ENCODE data around the gene PRKCH. TPM values are rescaled to one million over a fixed set of nuclear protein-coding genes. Genes with fewer than 3 reads are reported as not detected.

PRKCH gene
- total RNA-seq = 43.0 TPM
- long read RNA-seq, transcript PRKCH-201 (14 exons, 3,582 nt) = major isoform, 11 of 67 reads
- long read RNA-seq, partial matches to known transcripts = 27 of 67 reads
- long read RNA-seq, other reads (novel, unspliced or antisense) = 28 of 67 reads

DNA sequence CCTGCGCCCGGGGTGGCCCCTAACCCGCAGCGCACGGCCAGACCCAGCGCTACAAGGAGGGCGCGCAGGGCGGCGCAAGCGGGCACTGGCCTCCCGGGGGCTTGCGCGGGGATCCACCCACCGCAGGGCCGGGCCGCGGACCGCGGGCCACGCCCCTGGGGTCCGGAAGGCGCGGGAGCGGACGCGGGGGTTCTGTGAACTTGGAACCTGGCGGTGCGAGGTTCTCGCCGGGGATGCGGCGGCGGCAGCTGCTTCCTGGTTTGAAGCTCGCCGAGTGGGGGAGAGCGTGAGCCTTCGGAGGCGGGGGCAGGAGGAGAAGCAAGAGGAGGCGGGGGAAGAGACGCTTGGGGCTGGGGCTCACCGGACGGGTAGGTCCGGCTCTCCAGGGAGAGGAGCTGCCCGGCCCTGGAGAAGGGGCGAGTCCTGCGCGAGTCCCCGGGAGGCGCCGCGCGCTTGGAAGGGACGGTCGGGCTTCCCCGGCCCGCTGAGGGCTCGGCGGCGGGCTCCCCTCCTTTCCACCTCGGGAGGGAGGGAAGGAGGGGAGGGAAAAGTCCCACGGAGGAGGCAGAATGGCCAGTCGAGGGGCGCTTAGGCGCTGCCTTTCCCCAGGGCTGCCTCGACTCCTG is at the start of gene PRKCH:
TSS of gene PRKCH (plus strand) at position 195 of the 626 bp plus-strand sequence. CDS start 523 bp downstream, outside the sequence.
- DNase-seq (ENCODE audit: low spot score) = peak; percentile 93

DNA sequence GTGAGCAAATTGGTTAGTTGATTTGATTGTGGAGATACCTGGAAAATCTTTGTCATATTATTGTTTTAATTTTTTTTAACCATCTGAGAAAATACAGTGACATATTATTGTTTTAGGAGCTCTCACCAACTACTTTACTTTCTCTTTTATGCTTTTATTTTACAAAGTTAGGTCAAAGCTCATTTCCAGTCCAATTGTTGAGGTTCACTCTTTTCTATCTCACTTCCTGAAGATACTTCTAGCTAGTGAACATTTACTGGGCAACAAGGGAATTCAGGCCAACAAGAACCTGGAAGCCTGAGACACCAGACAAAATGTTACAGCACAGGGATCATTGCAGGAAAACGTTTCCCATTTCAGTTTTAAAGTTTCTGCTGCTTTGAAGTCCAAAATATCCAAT is 44.1 kb upstream of the PRKCH start:
- no peak for DNase-seq (ENCODE audit: low spot score)

DNA sequence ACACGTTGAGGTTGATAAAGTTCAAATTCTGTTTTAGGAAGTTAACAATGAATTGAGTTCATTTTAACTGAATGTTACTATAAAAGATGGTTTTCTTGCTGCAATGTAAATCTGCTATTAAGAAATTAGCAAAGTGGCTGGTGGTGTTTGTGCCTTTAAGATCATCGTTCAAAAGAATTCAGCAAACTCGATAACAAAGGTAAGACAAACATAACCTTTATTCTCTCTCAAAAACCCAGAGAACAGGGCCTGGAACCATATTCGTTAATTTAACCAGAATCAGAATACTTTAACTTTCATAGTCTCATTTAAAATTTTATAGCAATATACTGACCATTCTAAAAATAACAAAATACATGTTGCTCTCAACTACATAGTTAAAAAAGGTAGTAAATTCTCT is 43.6 kb upstream of the PRKCH start:
- no peak for DNase-seq (ENCODE audit: low spot score)

DNA sequence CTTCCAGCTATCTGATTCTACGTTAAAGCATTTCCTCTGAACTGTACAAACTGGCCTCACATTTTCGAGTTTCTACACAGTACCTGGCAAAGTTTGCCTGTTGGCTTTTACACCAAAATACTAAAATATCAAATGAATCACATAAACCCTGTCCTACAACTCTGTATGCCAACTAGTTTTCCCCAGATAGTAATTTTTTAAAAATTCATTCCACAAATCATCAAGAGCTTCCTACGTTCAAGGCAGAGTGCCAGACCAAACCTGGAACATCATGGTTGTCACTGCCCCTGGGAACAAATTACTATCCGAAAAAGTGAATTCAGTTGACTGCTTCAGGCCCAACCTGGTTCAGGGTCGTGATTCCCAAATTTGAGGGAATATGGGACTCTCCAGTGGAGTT is 42.3 kb upstream of the PRKCH start:
- no peak for DNase-seq (ENCODE audit: low spot score)

DNA sequence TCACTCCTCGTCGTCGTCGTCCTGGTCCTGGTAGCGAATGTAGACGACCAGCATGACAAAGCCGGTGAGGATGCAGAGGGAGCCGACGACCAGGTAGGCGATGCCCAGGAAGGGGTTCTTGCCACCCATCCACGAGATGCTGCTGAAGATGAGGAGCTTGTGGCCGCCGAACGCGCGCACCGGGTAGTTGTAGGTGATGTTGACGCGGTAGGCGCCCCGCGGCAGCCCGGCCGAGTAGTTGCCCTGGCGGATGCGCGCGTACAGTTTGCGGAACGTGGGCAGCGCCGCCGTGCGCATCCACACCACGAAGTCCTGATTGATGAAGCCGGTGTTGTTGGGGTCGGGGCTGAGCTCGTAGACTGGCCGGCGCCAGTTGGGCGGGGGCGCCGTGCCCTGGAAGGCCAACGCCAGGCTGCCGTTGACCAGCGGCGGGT is 41.3 kb upstream of the PRKCH start:
- DNase-seq (ENCODE audit: low spot score) = no peak

DNA sequence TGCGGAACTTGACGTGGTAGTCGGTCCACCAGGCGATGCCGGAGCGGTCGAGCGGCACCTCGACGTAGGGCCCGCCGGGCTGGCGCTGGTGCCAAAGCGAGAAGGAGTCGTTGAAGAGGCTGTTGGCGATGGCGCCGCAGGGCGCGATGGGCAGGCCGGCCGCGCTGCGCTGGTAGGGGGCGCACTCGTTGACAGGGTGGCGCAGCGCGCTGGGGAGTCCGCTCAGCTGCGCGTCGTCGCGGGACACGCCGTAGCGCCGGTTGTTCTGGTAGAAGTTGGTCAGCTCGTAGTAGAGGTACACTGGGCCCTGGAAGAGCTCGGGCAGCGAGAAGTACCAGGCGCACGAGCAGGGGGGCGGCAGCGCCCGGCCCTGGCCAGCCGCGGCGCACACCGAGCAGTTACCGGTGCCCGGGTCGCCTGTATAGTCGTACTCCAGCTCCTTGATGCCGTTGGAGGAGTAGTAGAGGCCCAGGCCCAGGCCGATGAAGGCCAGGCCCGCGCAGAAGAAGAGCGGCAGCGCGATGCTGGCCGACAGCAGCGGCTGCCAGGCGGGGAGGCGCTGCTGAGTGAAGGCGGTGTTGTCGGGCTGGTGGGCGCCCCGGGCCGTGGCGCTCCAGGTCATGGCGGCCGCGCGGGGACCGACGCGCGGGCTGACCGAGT is 40.7 kb upstream of the PRKCH start:
- DNase-seq (ENCODE audit: low spot score) = peak; percentile 91

DNA sequence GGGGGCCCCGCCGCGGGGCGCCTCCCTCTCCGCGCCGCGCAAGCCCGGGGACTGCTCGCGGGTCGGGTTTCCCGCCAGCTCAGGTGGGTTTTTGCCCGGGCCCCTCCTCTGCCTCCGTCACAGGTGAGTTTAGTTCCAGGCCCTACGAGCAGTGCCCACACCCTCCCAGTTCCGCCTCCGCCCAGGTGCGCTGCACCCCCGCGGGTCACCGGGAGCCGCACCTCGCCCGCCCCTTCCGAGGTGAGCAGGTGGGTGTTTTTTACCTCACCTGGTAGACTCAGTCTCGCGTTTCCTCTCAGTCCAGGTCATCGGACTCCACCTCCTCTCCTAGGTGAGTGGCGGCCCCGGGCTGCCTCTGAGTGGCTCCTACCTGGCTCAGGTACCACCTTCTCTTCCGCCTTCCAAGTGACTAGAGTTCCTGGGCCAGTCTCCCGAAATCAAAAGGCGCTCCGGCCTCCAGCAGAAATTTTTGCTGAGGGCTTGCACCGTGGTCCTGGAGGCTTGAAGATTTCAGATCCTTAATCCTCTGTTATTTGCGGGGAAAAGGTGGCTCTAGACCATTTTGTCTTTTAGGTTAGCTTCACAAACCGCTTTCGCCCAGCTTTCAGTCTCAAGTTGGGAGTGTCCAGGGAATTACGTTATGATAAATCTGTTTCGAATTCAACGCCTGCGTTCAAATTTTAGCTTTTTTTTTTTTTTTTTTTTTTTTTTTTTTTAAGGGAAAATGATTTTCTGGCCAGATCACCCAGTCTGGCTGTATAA is 40.0 kb upstream of the PRKCH start, which contains the start of gene TMEM30B:
TSS of gene TMEM30B (minus strand) at position 153 of the 762 bp plus-strand sequence. CDS start 191 bp downstream, outside the sequence.
- no peak for DNase-seq (ENCODE audit: low spot score)

DNA sequence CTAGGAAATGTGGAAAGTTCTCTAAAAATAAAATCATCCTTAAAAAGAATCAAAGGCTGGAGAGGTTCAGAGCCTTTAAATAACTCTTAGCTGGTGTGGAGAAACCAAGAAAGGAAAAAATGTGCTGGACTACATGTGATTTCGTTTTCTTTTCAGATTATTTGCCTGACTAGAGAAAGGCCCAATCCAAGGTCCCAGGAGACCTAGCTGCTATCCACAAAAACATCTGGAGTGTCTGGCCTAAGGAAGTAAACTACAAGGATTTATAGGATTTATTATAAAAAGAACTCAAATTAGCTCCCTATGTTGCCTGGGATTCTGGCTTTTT is 39.5 kb upstream of the PRKCH start:
- no peak for DNase-seq (ENCODE audit: low spot score)

DNA sequence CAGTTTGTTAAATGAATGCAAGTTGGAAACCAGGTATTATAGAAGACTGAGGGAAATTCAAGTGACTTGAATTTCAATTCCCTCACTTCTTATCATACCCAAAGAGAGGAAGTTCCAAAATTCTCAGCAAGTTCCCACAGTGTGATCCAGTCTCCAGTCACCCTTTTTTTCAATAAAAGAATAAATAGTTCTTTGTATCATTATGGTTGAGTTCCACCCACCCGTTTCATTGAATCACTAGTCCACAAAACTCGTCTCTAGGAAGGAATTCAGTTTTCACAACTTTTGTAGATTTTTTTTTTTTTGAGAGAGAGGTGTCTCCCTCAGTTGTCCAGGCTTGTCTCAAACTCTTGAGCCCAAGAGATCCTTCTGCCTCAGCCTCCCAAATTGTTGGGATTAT is 38.6 kb upstream of the PRKCH start:
- no peak for DNase-seq (ENCODE audit: low spot score)

DNA sequence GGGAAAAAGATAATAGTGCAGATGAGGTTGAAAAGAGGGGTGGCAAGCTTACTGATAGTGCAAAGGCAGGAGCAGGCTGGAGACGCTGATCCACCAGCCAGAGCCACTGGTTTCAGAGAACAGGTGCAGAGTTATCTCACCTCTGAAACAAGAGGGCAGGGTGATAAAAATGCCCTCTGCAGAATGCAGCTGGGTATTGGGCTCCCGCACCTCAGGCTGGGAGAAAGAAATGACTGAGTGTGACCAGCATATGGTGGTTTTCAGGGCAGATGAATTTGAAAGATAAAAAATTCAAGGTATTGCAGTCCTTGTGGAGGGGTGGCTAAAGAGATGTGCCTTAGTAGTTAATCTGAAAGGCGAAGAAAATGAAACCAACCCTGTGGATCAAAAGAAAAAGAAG is 37.4 kb upstream of the PRKCH start:
- DNase-seq (ENCODE audit: low spot score) = no peak

DNA sequence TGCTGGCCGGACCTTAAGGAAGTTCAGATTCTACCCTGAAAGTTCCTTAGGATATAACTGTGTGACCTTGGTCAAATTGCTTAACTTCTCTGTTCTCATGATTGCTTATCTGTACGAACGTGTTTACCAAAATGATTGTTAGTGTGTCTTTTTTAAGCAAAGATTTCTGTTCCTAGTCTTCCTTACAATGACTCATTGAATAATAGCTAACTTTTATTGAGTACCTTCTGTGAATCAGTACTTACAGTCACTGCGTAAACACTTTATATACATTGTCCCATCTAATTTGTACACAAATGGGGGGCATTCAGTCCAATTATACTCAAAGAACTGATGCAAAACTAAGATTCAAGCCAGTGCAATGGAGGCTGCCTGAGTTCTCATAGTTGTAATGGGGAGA is 36.0 kb upstream of the PRKCH start:
- DNase-seq (ENCODE audit: low spot score) = no peak

DNA sequence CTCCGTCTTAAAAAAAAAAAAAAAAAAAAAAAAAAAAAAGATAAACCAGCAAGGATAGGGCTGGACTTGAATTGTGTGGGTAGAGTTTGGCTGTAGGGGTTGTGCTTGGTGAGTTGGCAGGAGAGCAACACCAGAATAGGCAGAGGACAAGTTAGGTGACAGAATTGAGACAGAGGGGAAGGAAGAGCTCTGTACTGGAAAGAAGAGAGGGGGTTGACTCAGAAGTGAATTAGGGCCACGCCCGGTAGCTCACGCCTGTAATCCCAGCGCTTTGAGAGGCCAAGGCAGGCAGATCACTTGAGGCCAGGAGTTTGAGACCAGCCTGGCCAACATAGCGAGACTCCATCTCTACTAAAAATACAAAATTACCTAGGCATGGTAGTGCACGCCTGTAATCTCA is 34.2 kb upstream of the PRKCH start:
- DNase-seq (ENCODE audit: low spot score) = no peak

DNA sequence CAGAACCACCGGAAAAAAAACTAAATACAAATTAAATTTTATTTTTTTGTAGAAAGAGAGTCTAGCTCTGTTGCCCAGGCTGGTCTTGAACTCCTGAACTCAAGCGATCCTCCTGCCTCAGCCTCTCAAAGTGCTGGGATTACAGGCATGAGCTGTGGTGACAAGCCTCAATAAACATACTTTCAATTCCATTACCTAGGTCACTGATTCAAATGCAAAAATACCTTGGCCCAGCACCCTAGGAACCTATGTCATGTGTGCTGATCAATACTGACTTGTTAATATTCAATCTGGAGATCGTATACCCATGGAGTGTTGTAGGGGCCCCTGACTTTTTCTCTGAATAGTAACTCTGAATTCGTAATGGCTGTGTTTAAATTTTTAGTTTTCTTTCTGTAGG is 33.2 kb upstream of the PRKCH start:
- no peak for DNase-seq (ENCODE audit: low spot score)

DNA sequence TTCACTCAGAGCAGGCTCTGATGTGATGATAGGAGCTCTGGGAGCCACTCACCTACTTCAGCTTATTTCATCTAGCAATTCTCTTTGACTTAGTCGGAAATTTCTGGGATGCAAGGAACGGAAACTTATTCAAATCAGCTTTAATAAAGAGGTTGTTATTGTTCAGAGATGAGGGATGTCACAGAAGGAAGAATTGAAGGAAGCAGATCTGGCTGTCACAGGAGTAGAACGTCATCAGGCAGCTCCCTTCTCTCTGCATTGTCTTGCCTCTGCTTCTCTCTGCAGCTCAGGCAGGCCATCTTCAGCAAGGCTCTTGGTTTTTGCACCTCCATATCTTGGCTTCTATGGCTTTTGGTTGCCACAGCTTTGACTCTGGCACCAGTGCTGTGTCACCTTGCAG is 32.7 kb upstream of the PRKCH start:
- no peak for DNase-seq (ENCODE audit: low spot score)

DNA sequence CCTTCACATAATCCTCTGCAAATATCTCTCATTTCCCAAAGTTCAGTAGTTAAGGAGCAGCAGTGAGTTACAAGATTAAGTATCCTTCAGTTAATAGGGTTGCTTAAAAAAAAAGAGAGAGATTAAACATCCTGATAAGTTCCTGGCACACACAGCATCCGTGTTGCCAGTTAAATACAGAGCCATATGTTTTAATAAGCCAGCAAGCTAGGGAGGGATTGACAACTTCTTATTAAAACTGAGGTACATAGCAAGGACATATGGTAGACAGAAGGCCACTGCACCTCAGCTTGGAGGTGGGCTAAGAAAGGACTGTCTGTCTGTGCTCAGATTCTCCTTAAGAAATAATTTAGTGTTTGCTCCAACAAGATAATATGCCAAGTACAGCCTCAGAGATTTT is 30.7 kb upstream of the PRKCH start:
- DNase-seq (ENCODE audit: low spot score) = no peak

DNA sequence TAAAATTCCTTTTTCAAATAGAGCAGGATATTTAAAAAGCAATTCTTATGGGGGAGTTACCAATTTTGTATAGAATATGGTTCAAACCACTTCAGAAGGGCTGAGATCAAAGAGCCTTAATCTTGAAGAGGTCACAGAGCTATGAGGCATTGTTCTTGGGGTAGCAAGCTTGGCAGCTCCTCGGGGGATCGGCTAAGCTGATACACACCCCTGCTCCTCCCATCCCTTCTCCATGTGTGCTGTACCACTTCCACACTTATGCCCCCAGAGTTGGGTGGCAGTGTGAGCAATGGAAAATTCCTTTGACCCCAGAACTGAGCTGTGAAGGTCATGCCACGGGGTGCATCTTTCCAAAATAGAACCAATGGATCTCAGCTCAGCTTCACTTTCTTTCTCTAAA is 25.2 kb upstream of the PRKCH start:
- no peak for DNase-seq (ENCODE audit: low spot score)

DNA sequence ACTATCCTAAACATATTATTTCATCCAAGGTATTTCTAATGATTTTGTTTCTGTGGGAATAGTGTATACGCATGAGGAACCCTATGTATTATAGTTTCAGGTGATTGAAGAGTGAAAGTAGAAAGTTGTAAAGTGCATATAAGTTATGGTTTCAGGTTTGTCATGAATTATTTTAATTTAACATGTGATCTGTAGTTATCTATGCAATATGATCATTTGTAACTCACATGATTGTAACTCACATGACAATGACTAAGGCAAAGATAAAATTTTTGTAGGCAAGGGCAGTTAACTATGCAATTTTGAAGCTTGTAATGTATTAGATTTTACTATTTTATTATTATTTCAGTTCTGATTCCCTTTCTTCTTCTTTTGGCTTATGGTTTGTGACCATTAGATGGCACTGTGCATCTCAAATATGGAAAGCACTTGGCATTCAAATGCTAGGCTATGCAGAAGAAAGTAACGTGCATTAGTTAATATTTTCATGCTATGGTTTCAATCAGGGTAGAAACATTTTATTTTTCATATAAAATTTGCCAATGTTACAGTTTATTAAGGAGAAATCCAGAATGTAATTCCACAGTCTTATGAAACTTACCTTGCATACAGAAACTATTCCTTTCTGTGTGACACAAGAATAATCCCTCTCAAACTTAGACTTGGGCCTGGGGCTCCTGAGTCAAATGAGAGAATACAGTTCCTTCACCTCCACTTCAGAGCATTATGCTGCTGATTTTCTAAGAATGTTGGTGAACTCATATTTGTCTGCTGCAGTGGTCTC is 24.5 kb upstream of the PRKCH start:
- DNase-seq (ENCODE audit: low spot score) = no peak

DNA sequence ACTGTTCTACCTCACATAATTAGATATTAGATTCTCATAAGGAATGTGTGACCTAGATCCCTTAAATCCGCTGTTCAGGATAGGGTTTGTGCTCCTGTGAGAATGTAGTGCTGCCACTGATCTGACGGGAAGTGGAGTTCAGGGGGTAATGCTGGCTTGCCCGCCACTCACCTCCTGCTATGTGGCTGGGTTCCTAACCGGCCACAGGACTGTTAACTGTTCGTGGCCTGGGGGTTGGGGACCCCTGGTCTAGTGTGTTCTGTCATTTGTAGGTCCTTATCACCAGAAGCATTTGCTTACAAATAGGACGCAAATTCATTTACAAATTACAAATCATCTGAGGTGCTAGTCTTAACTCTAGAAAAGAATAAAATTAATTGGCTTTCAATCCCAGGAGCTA is 23.8 kb upstream of the PRKCH start:
- no peak for DNase-seq (ENCODE audit: low spot score)

DNA sequence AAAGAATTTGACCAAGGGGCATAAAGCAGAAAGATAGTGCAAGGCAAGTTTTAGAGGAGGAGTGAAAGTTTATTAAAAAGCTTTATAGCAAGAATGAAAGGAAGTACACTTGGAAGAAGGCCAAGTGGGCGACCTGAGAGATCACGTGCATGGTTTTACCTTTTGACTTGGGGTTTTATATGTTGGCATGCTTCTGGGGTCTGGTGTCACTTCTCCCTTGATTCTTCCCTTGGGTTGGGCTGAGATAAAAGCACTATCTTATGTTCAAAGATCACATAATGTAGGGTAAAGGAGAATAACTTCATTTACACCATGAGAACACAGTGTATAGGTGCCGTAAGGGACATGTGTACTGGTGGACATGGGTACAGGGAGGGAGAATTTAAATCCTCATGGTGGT is 22.6 kb upstream of the PRKCH start:
- DNase-seq (ENCODE audit: low spot score) = no peak

DNA sequence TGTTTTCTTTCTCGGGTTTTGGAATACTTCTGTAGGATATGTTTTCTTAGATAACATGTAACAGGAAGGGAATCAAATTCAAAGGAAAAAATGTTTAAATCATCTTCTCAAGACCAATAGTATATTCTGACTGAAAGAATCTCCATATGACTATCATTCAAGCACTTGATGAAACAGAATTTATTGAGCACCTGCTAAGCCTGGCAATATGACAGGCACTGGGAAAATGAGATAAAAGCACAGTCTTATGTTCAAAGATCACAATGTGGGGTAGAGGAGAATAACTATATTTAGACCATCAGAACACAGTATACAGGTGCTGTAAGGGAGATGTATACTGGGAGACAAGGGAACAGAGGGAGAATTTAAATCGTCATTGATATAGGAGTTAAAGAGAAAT is 21.2 kb upstream of the PRKCH start:
- no peak for DNase-seq (ENCODE audit: low spot score)

DNA sequence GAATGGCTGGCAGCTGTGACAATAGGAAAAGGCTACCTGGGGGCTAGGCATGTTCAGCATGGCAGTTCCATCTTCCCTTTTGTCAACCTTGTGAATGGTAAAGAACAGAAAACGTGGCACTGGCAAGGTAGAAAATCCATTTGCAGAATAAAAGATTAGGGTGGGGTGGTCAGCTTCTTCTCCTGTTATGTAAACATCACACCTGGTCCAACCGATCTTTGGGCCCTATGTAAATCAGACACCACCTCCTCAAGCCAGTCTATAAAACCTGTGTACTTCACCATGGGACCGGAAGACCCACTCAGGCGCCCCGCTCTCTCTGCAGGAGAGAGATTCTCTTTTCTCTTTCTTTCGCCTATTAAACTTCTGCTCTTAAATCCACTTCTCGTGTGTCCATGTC is 20.6 kb upstream of the PRKCH start:
- DNase-seq (ENCODE audit: low spot score) = no peak

DNA sequence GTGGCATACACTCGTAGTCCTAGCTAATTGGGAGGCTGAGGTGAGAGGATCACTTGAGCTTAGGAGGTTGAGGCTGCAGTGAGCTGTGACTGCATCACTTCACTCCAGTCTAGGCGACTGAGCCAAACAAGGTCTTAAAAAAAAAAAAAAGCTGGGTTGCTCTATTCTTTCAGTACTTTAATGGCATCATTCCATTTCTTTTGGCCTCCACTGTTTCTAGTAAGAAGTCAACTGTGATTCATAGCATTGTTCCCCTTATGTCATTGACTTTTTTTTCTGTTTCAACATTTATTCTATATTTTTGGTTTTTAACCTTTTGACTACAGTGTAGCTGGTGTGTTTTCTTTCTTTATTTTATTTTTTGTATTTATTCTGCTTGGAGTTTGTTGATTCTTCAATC is 16.7 kb upstream of the PRKCH start:
- no peak for DNase-seq (ENCODE audit: low spot score)

Data from mesenteric fat pad (tissue), 1 donor.